Measurements from ENCODE around the gene LAG3.

GRCh38 chr12:6736754-6737153, 35.6 kb upstream of the LAG3 start:
- TF ChIP-seq CTCF (IDR thresholded peaks at IDR 0.05): no peak
- TF ChIP-seq POLR2A (IDR thresholded peaks at IDR 0.05): no peak

Data from thyroid gland (tissue), 4 donors.